ENCODE measurements around the gene FCMR.

DNA sequence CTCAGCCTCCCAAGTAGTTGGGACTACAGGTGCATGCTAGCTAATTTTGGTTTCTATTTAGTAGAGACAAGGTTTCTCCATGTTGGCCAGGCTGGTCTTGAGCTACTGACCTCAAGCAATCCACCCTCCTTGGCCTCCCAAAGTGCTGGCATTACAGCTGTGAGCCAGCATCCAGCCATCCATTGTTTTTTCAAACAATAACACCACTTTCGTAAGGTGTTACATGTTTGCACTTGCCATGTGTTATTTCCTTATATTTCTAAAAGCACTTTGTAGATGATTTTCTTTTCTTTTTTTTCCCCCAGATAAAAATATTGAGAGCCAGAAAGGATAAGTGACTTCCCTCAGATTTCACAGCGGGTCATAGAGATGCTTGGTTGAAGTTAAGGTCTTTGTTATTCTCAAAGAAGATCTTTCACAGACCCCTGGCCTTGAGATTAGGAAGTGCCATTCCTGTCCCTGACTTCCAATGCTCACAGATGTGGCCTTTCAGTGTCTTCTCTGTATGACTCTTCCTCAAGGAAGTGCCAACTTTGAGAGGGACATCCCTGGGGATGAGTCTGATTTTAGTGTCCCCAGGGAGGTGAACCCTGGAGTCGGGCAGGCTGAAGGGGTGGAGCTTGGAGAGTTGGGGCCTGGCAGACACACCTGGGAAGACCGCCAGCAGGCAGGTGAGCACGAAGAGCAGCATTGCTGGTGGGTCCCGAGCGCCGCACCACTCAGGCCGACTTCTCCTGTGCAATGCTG lies 18.3 kb upstream of the FCMR start:
- TF ChIP-seq POLR2AphosphoS5 (IDR thresholded peaks at IDR 0.05; ENCODE audit: low read depth, low read length) (no peak), TAF1 (IDR thresholded peaks at IDR 0.05; ENCODE audit: low read depth, low read length) (no peak), SPI1 (IDR thresholded peaks at IDR 0.05; ENCODE audit: low read depth, low read length) (no peak)

All from GM12891 (cell line).